Cardiac muscle cell (in vitro differentiated cells and primary cell): ENCODE results near the gene FBLN1. TPM values are rescaled to one million over a fixed set of nuclear protein-coding genes. Genes with fewer than 3 reads are reported as not detected.
"Not testable (repeated sequence)": the region's sequence is repeated elsewhere in the genome, so short reads cannot be mapped to it uniquely, and the experiment has no call there.

Experiments
- DNase-seq, 2 donors: peaks; one replicate each; pipeline versions ENCODE4 v3.0.0 to v3.0.0-alpha.2; 2010 to 2017; ENCODE audit warnings: low read depth in 1 of 2, low spot score in 1 of 2
- H3K27ac ChIP-seq: fragments of 200-600 bp; sonication (generic); 2 replicates; pipeline ENCODE4 v1.5.1; 2016
- H3K27me3 ChIP-seq: fragments of 200-600 bp; sonication (generic); 2 replicates; pipeline ENCODE4 v1.6.0; 2016; ENCODE audit warnings: control low read depth
- H3K36me3 ChIP-seq: fragments of 200-600 bp; sonication (generic); 2 replicates; pipeline ENCODE4 v1.5.1; 2016; ENCODE audit warnings: control low read depth
- H3K4me1 ChIP-seq: fragments of 200-600 bp; sonication (generic); 2 replicates; pipeline ENCODE4 v1.8.1; 2017; ENCODE audit warnings: low read depth, mild to moderate bottlenecking, mixed run types
- H3K4me3 ChIP-seq: fragments of 200-600 bp; sonication (generic); 2 replicates; pipeline ENCODE4 v1.5.1; 2016; ENCODE audit warnings: mild to moderate bottlenecking
- H3K9me3 ChIP-seq: fragments of 200-600 bp; sonication (generic); 2 replicates; pipeline ENCODE4 v1.5.1; 2017; ENCODE audit warnings: low read depth, mild to moderate bottlenecking, control low read depth
- CTCF ChIP-seq: IDR thresholded peaks from 2 replicates; pipeline ENCODE4 v1.5.1; 2012; ENCODE audit warnings: low read depth, mild to moderate bottlenecking, low read length
- polyA plus RNA-seq: library from polyadenylated mRNA; unstranded; fragments of >200 nt; fragmentation: Nextera tagmentation; extraction: Ambion mirVana; gene quantifications from 2 replicates; pipeline ENCODE4 v1.2.1, GENCODE V29; 2016
- total RNA-seq: library from RNA; depleted of rRNA; stranded (reverse); fragments of >200 nt; gene quantifications from 2 replicates; pipeline ENCODE4 v1.2.3, GENCODE V29; 2016

The FBLN1 gene
- total and polyA plus RNA-seq, 2 experiments from 2014 or later, result 53.8 to 55.7 TPM

GRCh38 chr22:45600790-45601730, 98.4 kb downstream of the FBLN1 start:
- peak in 1 of 2 donors; percentile 51 for DNase-seq
- TF ChIP-seq CTCF, result no peak
- no peak overlapping the region for H3K27ac ChIP-seq
- H3K4me1 ChIP-seq, result peaks cover 14% of the 10 kb centered on the region
- H3K27me3 ChIP-seq, result peaks cover 75% of the 10 kb centered on the region
- no peak overlapping the region for H3K4me3 ChIP-seq
- H3K9me3 ChIP-seq, result no peaks in the 10 kb centered on the region
- no peaks in the 10 kb centered on the region for H3K36me3 ChIP-seq

GRCh38 chr22:45602004-45602733, 99.5 kb downstream of the FBLN1 start:
- Histone ChIP-seq H3K36me3 (no peaks in the 10 kb centered on the region), H3K4me3 (no peak overlapping the region), H3K27me3 (peaks cover 84% of the 10 kb centered on the region), H3K4me1 (peaks cover 10% of the 10 kb centered on the region), H3K9me3 (no peaks in the 10 kb centered on the region), H3K27ac (no peak overlapping the region)
- DNase-seq, result no peak
- no peak for TF ChIP-seq CTCF

- no peaks in the 10 kb centered on the region for H3K36me3 ChIP-seq
- no peak overlapping the region for H3K27ac ChIP-seq
- H3K27me3 ChIP-seq, result peaks cover 84% of the 10 kb centered on the region
- H3K9me3 ChIP-seq, result no peaks in the 10 kb centered on the region
- peak in 1 of 2 donors; percentile 48 for DNase-seq
- no peak overlapping the region for H3K4me3 ChIP-seq
- no peak for TF ChIP-seq CTCF
- peaks cover 1% of the 10 kb centered on the region for H3K4me1 ChIP-seq
Observed at GRCh38 chr22:45602824-45603595, 100.3 kb downstream of the FBLN1 start.

- no peak for TF ChIP-seq CTCF
- Histone ChIP-seq H3K4me3 (no peak overlapping the region), H3K9me3 (no peaks in the 10 kb centered on the region), H3K36me3 (no peaks in the 10 kb centered on the region), H3K27me3 (peaks cover 85% of the 10 kb centered on the region), H3K27ac (no peak overlapping the region), H3K4me1 (no peaks in the 10 kb centered on the region)
- no peak for DNase-seq
Observed at GRCh38 chr22:45603619-45604018, 100.9 kb downstream of the FBLN1 start.

- H3K9me3 ChIP-seq, H3K36me3 ChIP-seq, H3K27ac ChIP-seq, H3K4me3 ChIP-seq, DNase-seq, H3K4me1 ChIP-seq: not testable (repeated sequence)
- peaks cover 75% of the 10 kb centered on the region for H3K27me3 ChIP-seq
Observed at GRCh38 chr22:45608045-45608444, 105.4 kb downstream of the FBLN1 start.
